ENCODE results near the gene COA8.
"Not testable (repeated sequence)": the region's sequence is repeated elsewhere in the genome, so short reads cannot be mapped to it uniquely, and the experiment has no call there.

Gene COA8

GRCh38 chr14:103562429-103563225 lies at the start of gene COA8, which contains the start of gene BAG5:
TSS of gene COA8 (plus strand) at chr14:103562960. CDS start at chr14:103563002, 42 bp downstream.
TSS of gene BAG5 (minus strand) at chr14:103562657. CDS start at chr14:103561164, 1,493 bp downstream.
- DNase-seq: peak; percentile 95 to 96 (median 96)

DNA sequence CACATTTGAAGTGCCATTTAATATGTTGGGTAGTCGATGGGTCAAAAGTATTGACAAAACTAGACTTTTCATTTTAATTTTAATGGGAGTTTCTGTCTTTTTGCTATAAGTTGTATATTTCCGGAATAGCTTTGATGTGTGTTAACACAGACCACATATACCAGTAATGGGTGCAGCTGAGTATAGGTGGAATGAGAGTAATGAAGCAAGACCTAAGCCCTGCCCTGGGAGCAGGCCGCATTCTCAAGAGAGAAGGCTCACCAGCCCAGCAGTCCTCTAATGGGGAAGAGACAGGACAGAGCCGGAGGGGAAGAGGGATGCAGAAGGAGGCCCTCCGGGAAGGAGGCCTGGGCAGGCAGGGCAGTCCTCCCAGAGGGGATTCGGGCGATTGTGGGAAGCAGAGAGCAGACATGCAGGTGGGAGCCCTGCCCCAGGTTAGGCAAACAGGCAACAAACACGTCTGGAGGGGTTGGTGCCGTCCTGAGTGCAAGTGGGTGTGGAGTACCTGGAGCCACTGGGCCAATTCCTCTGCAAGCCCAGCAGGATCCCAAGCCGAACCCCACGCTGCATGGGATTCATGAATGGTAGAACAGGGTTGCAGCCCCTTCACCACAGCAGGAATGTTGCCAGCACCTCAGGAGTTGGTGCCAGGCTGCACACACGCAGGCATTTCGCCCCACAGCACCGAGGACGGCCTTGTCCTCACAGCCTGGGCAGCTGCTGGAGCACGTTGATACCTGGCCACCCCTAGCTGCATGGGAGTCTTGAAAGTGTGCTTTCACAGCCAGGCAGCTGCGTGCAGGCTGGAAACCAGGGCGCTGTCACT lies 48.0 kb upstream of the COA8 start:
- no peak for DNase-seq

DNA sequence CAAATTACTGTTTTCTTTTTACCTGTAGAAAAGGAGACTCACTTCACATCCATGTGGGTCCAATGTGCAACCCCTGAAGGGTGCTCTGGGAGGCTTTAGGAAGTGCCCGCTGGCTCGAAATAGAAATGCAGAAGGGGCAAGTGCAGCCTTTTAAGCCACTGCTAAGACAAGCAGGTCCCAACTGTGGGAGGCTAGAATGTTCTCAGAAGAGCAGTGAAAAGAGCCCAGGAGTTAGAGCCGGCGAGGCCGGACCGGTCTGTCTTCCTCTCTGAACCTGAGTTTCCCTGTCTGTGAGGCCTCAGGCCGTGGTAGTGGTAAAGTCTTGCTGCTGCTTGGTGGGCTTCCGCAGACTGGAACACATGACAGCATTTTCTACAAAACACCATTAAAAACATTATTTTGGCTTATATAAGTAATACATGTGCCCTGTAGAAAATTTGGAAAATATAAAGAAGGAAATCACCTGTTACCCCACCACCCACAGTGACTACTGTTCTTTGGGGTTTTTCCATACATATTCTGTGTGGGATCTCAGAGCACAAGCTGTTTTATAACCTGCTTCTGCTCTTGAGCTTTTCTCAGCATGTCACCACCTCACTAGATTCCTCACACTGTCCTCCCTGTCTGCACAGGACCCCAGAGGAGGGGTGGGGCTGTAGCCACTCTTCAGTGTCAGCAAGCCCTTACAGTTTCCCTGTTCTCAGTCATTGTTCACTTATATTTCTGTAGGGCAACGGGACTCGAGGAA lies 46.2 kb upstream of the COA8 start:
- DNase-seq: no peak

- DNase-seq: no peak
Observed at GRCh38 chr14:103517174-103517566, 45.6 kb upstream of the COA8 start.

DNA sequence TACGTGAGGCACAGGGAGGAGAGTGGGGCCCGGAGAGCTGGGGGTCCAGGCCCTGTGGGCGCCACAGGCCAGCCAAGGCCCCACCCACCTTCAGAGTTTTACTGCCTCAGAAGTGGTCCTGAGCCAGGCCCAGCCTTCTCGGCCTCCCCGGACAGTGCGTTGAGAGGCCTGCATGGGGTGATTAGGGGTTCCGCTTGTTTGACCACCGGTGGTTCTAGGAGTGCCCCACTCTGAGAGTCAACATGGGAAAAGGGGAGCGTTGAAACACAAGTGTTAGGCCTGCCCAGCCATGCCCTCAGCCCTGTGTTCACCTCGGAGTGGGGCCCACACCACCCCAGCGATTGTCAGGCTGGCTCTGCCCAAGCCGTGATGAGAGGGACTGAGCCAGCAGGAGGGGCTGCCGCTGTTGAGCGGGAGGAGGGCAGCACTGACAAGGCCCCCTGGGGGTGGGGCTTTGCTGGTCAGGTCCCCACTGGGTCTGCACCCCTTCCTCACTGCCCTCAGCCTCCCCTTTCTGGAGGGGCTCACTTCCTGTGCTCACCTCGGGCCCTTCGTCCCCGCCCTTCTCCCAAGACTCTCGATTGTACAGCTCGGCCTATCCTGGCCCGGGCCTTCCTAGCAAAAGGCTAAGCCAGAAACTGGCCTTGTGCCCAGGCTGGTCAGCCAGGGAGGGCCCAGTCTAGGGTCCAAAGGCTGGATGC lies 44.9 kb upstream of the COA8 start:
- no peak for DNase-seq

GRCh38 chr14:103518422-103519042 lies 44.2 kb upstream of the COA8 start:
- DNase-seq: peak; percentile 52 to 67 (median 54)

- DNase-seq: no peak
Observed at GRCh38 chr14:103519043-103519836, 43.5 kb upstream of the COA8 start.

- peak in 2 of 3 experiments; percentile 78 to 87 for DNase-seq
Observed at GRCh38 chr14:103519837-103520212, 42.9 kb upstream of the COA8 start.

GRCh38 chr14:103520269-103520656 lies 42.5 kb upstream of the COA8 start:
- DNase-seq: no peak

DNA sequence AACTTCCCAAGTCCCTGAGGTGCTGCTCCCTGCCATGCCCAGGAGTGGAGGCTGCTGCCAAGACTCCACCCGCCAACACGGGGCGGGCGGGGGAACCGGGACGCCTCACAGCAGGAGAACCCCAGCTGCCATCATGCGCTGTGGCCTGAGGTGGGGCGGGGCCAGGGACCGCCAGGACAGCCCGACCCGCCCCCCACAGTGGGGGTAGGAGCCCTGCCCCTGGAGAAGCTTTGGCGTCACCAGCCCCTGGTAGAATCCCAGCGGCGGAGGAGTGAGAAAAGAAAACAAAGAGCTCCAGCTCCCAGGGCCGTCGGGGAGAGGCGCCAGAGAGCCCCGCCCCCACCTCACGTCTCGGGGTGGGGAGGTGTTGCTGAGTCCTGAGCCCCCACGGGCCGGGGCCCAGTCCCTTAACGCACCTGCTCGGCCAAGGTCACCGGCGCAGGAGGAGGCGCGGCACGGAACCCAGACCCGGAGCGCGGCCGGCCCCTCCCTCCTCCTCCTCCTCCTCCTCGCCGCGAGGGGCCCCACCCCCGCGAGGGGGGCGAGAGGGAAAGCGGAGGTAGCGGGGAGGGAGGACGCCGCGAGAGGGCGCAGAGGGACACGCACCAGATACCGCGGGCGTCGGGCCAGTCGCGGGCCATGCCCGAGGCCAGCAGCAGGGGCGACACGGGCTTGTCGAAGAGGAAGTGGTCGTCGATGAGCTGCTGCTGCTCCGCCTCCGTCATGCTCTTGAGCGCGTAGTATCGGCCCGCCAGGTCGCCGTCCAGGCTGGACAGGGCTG lies 41.9 kb upstream of the COA8 start:
- peak; percentile 59 to 96 (median 94) for DNase-seq

- DNase-seq: peak; percentile 44 to 75 (median 69)
Observed at GRCh38 chr14:103521438-103521950, 41.3 kb upstream of the COA8 start.

GRCh38 chr14:103521951-103522563 lies 40.7 kb upstream of the COA8 start:
- peak; percentile 36 to 80 (median 75) for DNase-seq

DNA sequence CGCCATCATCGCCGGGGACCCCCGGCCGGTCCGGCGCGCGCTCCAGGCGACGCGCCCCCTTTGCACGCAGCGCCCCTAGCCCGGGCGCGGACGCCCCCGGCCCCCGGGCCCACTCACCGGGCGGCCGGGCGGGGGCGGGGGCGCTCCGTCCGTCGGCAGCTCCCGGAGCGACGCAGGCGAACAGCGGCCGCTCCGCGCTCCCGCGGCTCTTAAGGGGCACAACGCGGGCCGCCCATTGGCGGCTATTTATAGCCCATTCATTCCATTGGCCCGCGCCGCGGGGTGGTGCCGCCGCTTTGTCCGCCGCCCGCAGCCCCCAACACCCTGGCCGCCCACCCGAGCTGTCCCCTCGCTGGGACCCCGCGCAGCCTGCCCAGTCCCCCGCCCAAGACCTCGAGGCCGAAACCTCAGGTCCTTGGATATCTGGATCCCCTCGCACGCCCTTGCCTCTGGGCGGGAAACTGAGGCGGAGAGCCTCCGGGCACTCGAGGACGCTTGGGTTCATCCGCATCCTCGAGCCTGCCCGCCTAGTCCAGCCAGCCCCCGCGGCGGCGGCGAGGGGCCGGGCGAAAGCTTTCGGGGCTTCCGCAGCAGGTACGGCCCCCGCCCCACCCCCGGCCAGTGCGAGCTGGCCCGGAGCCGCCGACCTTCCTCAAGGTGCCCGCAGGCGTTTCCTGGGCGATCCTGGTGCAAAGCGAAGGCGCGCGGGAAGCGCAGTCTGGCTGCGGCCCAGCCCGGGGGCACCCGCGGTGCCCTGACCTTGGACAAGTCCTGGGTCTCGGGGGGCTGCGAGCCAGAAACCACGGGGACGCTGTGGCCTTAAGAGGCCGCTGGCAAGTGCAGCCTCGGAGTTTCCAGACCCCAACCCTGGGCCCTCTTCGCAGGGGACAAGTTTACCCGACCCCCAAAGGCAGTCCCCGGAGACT lies 39.8 kb upstream of the COA8 start, which contains the start of gene CKB:
Gene CKB, minus strand, starts transcription at position 182 of the 926 bp plus-strand sequence. CDS start 337 bp downstream, outside the sequence.
- peak; percentile 87 to 92 (median 91) for DNase-seq

DNA sequence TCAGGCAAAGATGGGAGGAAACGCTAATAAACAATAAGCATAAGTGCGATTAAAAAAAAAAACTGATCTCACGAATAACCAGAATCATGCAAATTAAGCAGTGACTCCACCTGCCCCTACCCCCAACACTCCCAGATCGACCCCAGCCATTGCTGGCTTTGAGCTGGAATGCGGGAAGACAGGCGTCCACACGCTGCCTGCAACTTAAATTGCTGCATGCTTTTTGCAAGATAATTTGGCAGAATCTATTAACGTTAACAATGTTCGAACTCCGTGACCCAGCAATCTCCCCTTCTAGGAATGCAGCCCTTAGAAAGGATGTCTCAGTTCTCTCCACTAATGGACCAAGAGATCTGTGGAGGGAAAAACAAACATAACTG lies 39.2 kb upstream of the COA8 start:
- no peak for DNase-seq

DNA sequence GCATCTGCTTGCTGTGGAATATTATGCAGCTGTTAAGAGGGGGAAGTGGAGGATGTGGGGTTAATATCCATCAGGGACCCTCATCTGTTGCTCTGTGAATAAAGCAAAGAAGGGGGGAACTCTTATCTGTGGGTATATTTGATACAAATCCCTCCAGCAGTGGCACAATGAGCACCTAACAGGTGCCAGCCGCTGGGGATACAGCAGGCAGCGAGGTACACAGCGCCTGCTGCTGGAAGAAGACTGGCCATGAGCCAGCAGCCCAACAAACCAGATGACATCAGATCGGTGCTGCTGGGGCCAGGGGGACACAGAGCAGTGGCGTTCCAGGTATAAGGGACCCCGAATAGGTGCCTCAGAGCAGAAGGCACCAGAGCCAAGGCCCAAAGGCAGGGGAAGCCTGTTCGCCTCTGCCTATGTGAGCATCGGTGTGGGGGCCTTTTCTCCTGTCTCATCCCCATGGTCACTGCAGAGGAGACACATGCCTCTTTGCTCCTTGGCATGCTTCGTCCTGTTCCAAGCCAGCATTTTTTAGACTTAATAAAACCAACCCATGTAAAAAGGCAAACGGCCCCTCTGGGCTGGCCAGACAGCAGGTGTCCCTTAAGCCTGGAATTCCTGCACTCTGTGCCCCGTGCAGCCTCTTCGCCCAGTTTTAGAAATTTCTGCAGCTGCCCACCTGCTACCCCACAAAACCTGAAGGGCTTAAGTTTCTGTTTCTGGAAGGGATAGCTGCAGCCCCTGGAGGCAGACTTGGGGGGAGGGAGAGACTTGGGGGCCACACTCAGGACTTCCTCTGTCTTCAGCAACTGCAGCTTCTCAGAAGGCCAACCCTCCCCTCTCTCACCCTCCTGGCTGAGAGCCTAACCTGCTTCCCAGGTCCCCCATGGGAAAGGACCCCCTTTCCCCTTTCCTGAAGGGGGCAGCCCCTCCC lies 38.5 kb upstream of the COA8 start:
- no peak for DNase-seq

GRCh38 chr14:103525430-103526246 lies 37.1 kb upstream of the COA8 start:
- DNase-seq: not testable (repeated sequence)

Data from NCI-H1417 (cell line).